LNCaP clone FGC (cell line): Measurements from ENCODE around the gene COL2A1.

Source experiments
- DNase-seq: peaks from one replicate; pipeline ENCODE4 v3.0.0-alpha.2; 2011; ENCODE audit warnings: low read depth
- H3K4me3 ChIP-seq: 2 replicates; pipeline ENCODE4 v1.5.1; 2011; ENCODE audit warnings: mild to moderate bottlenecking, low read depth, low read length, control low read depth
- TF ChIP-seq, protein P1 (sequence below): IDR thresholded peaks from 2 replicates; pipeline ENCODE4 v1.5.1; 2012; ENCODE audit warnings: mild to moderate bottlenecking; ENCODE audit not compliant: control insufficient read depth, insufficient read depth; ENCODE audit errors: extremely low read depth

The COL2A1 gene

DNA sequence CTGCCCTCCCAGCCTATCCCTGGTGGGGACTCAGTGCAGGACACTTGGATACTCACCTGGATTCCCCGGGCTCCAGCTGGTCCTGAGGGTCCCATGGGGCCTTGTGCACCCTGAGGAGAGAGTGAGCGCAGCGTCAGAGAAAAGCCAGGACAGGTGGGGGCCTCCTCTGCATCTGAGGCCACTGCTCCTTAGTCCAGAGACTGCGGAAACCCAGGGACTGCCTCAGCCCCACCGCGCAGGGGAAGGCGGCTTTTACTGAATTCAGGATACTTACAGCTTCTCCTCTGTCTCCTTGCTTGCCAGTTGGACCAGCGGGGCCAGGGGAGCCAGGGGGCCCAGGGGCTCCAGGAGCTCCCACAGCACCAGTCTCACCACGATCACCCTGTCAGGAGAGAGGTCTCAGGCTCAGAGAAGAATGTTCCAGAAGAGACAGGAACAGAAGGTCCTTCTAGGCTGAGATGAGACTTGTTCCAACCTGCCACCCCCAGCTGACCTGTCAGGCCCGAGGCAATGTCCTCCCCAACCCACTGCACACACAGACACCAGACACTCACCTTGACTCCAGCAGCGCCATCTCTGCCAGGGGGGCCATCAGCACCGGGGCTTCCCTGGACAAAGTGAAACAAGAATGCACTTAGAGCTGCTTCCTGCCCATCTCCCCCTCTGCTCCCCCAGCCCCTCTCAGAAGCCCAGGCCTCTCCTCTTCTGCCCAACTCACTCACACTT is 27.1 kb downstream of the COL2A1 start:
- TF ChIP-seq, protein P1, sequence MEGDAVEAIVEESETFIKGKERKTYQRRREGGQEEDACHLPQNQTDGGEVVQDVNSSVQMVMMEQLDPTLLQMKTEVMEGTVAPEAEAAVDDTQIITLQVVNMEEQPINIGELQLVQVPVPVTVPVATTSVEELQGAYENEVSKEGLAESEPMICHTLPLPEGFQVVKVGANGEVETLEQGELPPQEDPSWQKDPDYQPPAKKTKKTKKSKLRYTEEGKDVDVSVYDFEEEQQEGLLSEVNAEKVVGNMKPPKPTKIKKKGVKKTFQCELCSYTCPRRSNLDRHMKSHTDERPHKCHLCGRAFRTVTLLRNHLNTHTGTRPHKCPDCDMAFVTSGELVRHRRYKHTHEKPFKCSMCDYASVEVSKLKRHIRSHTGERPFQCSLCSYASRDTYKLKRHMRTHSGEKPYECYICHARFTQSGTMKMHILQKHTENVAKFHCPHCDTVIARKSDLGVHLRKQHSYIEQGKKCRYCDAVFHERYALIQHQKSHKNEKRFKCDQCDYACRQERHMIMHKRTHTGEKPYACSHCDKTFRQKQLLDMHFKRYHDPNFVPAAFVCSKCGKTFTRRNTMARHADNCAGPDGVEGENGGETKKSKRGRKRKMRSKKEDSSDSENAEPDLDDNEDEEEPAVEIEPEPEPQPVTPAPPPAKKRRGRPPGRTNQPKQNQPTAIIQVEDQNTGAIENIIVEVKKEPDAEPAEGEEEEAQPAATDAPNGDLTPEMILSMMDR = no peak
- no peak overlapping the region for H3K4me3 ChIP-seq
- DNase-seq = no peak

DNA sequence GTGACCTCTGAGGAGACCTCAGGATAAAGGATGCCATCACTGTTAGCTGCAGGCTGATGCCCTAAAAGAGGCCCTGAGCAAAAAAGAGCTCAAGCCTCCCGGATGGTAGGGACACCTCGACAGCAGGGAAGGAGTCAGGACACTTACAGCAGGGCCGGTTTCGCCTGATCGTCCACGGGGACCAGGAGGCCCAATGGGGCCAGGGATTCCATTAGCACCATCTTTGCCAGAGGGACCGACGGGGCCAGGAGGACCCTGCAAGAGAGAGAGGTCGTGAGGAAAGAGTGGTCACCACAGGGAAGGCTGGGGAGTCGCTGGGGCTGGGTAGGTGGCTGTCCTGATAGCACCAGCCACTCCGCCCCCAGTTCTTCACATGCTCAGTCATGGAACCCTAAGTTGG is 28.5 kb downstream of the COL2A1 start:
- DNase-seq = no peak
- TF ChIP-seq, protein P1 = no peak
- H3K4me3 ChIP-seq = no peak overlapping the region

DNA sequence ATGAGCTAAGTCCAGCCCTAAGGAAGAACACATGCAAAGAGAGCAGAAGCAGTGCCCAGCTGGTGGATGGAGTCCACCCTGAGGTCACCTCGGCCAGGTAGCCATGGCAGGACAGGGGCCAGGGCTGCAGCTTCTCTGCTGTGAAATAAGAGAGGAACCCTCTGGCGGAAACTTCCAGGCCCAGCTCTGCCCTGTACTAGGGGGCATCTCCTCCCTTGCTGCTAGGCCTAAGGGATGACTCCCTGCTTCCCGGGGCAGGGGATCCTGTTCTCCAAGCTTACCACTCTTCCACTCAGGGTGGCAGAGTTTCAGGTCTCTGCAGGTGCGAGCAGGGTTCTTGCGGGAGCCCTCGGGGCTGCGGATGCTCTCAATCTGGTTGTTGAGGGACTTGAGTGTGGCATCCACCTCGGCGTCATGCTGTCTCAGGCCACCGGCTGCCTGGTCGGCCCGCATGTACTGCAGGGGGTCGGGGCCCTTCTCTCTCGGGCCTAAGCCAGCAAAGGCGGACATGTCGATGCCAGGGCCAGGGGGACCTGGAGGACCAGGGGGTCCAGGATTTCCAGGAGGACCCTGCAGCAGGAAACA is 29.1 kb downstream of the COL2A1 start:
- no peak overlapping the region for H3K4me3 ChIP-seq
- TF ChIP-seq, protein P1 = no peak
- DNase-seq = no peak

DNA sequence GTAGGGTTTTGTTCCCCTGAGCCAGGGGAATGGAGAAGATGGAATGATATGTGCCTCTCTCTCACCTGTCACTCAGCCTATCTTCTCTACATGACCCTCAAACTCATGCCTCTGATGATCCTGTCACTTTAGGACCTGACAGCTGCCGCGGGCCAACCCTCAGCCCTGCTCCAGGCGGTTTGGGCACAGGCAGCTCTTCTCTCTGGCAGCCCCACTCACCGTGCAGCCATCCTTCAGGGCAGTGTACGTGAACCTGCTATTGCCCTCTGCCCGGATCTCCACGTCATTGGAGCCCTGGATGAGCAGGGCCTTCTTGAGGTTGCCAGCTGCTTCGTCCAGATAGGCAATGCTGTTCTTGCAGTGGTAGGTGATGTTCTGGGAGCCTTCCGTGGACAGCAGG is 30.4 kb downstream of the COL2A1 start:
- DNase-seq = no peak
- TF ChIP-seq, protein P1 = no peak
- no peak overlapping the region for H3K4me3 ChIP-seq

DNA sequence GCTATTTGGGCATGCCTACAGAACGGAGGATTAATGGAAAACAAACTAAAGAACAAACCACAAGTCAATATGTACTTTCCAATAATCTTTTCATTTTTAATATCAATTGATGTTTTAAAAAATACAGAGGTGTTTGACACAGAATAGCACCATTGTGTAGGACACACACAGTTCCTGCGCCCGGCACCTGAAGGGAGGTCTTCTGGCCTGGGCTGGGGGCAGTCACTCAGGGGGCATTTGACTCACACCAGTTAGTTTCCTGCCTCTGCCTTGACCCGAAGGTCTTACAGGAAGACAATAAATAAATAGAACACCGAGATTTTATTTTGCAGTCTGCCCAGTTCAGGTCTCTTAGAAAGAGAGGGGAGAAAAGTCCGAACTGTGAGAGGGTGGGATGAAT is 31.4 kb downstream of the COL2A1 start:
- H3K4me3 ChIP-seq = no peak overlapping the region
- no peak for DNase-seq
- TF ChIP-seq, protein P1 = no peak

DNA sequence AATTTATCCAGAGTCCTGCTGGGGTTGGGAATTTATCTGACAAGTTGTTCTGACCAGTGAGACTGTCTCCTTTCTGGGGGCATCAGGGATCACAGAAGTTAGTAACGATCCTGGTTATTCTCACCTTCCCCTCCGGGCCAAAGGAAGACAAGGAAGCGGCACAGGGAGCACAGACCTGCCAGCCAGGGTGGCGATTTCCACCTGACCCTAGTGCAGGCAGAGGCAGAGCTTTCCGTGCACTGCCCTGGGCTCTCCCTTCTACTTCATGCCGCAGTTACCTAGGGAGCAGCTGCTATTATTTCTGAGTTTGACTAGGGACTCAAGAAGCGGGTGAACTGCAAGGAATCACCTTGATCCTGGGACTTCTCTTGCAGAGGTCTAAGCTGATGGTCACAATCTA is 33.4 kb downstream of the COL2A1 start:
- DNase-seq = no peak
- no peak overlapping the region for H3K4me3 ChIP-seq

More for the DNA sequence above, 33.4 kb downstream of the COL2A1 start:
- TF ChIP-seq, protein P1 = no peak
